WTC11 (cell line): ENCODE data around the gene CXCL3. TPM values are rescaled to one million over a fixed set of nuclear protein-coding genes. Genes with fewer than 3 reads are reported as not detected.

Source experiments
- ATAC-seq: fragments of 200-7000 bp; cut with Tn5 transposase; 2 replicates; pipeline ENCODE4 v1.10.0; 2021; ENCODE audit warnings: mild to moderate bottlenecking, moderate library complexity
- CTCF ChIA-PET: fragments of 300-600 bp; sonication (Branson Sonifier 250); formaldehyde crosslinking; loops from one replicate; lab custom pipeline; 2021; ENCODE audit warnings: antibody characterized with exemption; lab: Charles Lee
- POLR2A ChIA-PET: fragments of 350-600 bp; sonication (Branson Sonifier 250); formaldehyde crosslinking; loops from one replicate; lab custom pipeline; 2021; ENCODE audit warnings: antibody characterized with exemption; lab: Charles Lee
- DNase-seq: peaks from one replicate; pipeline ENCODE4 v3.0.0; 2021; ENCODE audit warnings: low spot score
- H3K27ac Mint-ChIP-seq: 2 replicates; pipeline ENCODE4 v1.8.0; 2021; ENCODE audit warnings: mixed read lengths
- H3K27me3 Mint-ChIP-seq: 2 replicates; pipeline ENCODE4 v1.8.0; 2021; ENCODE audit warnings: low read depth, mild to moderate bottlenecking, moderate library complexity, mixed read lengths
- H3K36me3 Mint-ChIP-seq: 2 replicates; pipeline ENCODE4 v1.8.0; 2021; ENCODE audit warnings: mixed read lengths
- H3K4me1 Mint-ChIP-seq: 2 replicates; pipeline ENCODE4 v1.8.0; 2022; ENCODE audit warnings: mixed read lengths
- H3K4me3 Mint-ChIP-seq: 2 replicates; pipeline ENCODE4 v1.8.0; 2021; ENCODE audit warnings: mild to moderate bottlenecking, moderate library complexity, mixed read lengths
- H3K9me3 Mint-ChIP-seq: 2 replicates; pipeline ENCODE4 v1.8.0; 2021; ENCODE audit warnings: mixed read lengths
- ATF1 ChIP-seq: sonication (generic); formaldehyde crosslinking; IDR thresholded peaks from 2 replicates; pipeline ENCODE4 v1.8.1; 2023; ENCODE audit warnings: mild to moderate bottlenecking, moderate library complexity, missing genetic modification reagents
- ATF3 ChIP-seq: sonication (generic); formaldehyde crosslinking; conservative IDR thresholded peaks from 2 replicates; pipeline ENCODE4 v1.8.1; 2022; ENCODE audit warnings: mild to moderate bottlenecking, missing genetic modification reagents
- CTCF ChIP-seq: fragments of 200-600 bp; IDR thresholded peaks from 2 replicates; pipeline ENCODE4 v1.8.0; 2022; ENCODE audit warnings: antibody characterized with exemption
- FOXP1 ChIP-seq: sonication (generic); formaldehyde crosslinking; IDR thresholded peaks from 2 replicates; pipeline ENCODE4 v1.8.0; 2022; ENCODE audit warnings: missing genetic modification reagents, mild to moderate bottlenecking, moderate library complexity, borderline replicate concordance
- JUN ChIP-seq: sonication (generic); formaldehyde crosslinking; IDR thresholded peaks from 2 replicates; pipeline ENCODE4 v1.8.0; 2023; ENCODE audit warnings: mild to moderate bottlenecking, missing genetic modification reagents
- MLX ChIP-seq: sonication (generic); formaldehyde crosslinking; IDR thresholded peaks from 2 replicates; pipeline ENCODE4 v1.8.1; 2023; ENCODE audit warnings: mild to moderate bottlenecking, missing genetic modification reagents, moderate library complexity
- NFATC4 ChIP-seq: fragments of 250-450 bp; sonication (Bioruptor Pico); IDR thresholded peaks from 2 replicates; pipeline ENCODE4 v1.9.0; 2021; ENCODE audit warnings: mild to moderate bottlenecking
- PRDM15 ChIP-seq: sonication (generic); formaldehyde crosslinking; IDR thresholded peaks from 2 replicates; pipeline ENCODE4 v1.8.0; 2022; ENCODE audit warnings: missing genetic modification reagents
- TEAD1 ChIP-seq: sonication (generic); formaldehyde crosslinking; IDR thresholded peaks from 2 replicates; pipeline ENCODE4 v1.8.0; 2022; ENCODE audit warnings: mild to moderate bottlenecking, missing genetic modification reagents
- TP53 ChIP-seq: sonication (generic); formaldehyde crosslinking; IDR thresholded peaks from 2 replicates; pipeline ENCODE4 v1.8.1; 2023; ENCODE audit warnings: mild to moderate bottlenecking, missing genetic modification reagents
- USF1 ChIP-seq: sonication (generic); formaldehyde crosslinking; IDR thresholded peaks from 2 replicates; pipeline ENCODE4 v1.8.0; 2022; ENCODE audit warnings: mild to moderate bottlenecking, missing genetic modification reagents
- USF2 ChIP-seq: sonication (generic); formaldehyde crosslinking; IDR thresholded peaks from 2 replicates; pipeline ENCODE4 v1.8.1; 2023; ENCODE audit warnings: mild to moderate bottlenecking, missing genetic modification reagents, moderate library complexity
- ZNF396 ChIP-seq: fragments of 250-450 bp; sonication (Bioruptor Pico); IDR thresholded peaks from 2 replicates; pipeline ENCODE4 v1.8.0; 2021; ENCODE audit warnings: mild to moderate bottlenecking, moderate library complexity, borderline replicate concordance
- ZNF425 ChIP-seq: fragments of 250-450 bp; sonication (Bioruptor Pico); conservative IDR thresholded peaks from 2 replicates; pipeline ENCODE4 v1.9.0; 2021; ENCODE audit warnings: mild to moderate bottlenecking
- ZNF532 ChIP-seq: fragments of 250-450 bp; sonication (Bioruptor Pico); IDR thresholded peaks from 2 replicates; pipeline ENCODE4 v1.9.0; 2021; ENCODE audit warnings: mild to moderate bottlenecking, borderline replicate concordance
- ZSCAN18 ChIP-seq: fragments of 250-450 bp; sonication (Bioruptor Pico); IDR thresholded peaks from 2 replicates; pipeline ENCODE4 v2.1.2; 2022; ENCODE audit warnings: mild to moderate bottlenecking, moderate library complexity
- total RNA-seq: library from RNA; stranded (reverse); gene quantifications from 3 replicates; pipeline ENCODE4 v1.2.3, GENCODE V29; 2021

Gene CXCL3
- total RNA-seq, 1 experiment from 2014 or later = 3.5 TPM

- TF ChIP-seq USF1 (no peak), TEAD1 (CRISPR knock-in tag) (no peak), ATF3 (CRISPR knock-in tag) (no peak), PRDM15 (CRISPR knock-in tag) (no peak), ZNF425 (no peak)
These were observed 48.6 kb downstream of the CXCL3 start (continued) for GRCh38 chr4:73989928-73990327.

GRCh38 chr4:73989031-73989430, 49.5 kb downstream of the CXCL3 start:
- no peak for ATAC-seq
- ChIA-PET CTCF (no interaction called here), POLR2A (no interaction called here)
- no peak for TF ChIP-seq ATF3 (CRISPR knock-in tag)
- TF ChIP-seq TP53 (CRISPR knock-in tag) = no peak
- no peak for TF ChIP-seq MLX (CRISPR knock-in tag)
- TF ChIP-seq CTCF = no peak
- TF ChIP-seq JUN (CRISPR knock-in tag) = no peak
- H3K27me3 Mint-ChIP-seq = peaks cover 11% of the 10 kb centered on the region
- peaks cover 13% of the 10 kb centered on the region for H3K9me3 Mint-ChIP-seq
- H3K4me3 Mint-ChIP-seq = no peak overlapping the region
- no peak overlapping the region for H3K27ac Mint-ChIP-seq
- peaks cover 4% of the 10 kb centered on the region; the same call in 1 of the 2 replicates for H3K36me3 Mint-ChIP-seq
- peaks cover 69% of the 10 kb centered on the region for H3K4me1 Mint-ChIP-seq
- no peak for DNase-seq

- ChIA-PET CTCF (no interaction called here), POLR2A (no interaction called here)
- H3K4me1 Mint-ChIP-seq = peaks cover 76% of the 10 kb centered on the region
- DNase-seq (no peak), ATAC-seq (no peak)
- peaks cover 13% of the 10 kb centered on the region for H3K9me3 Mint-ChIP-seq
- H3K36me3 Mint-ChIP-seq = peaks cover 4% of the 10 kb centered on the region; the same call in 1 of the 2 replicates
- H3K4me3 Mint-ChIP-seq = no peak within 1 kb of the TSS
- peaks cover 11% of the 10 kb centered on the region for H3K27me3 Mint-ChIP-seq
- peak within 1 kb of the TSS; percentile 25; the same call in 1 of the 2 replicates for H3K27ac Mint-ChIP-seq
- TF ChIP-seq ZNF396 (CRISPR knock-in tag) = no peak
- no peak for TF ChIP-seq ZSCAN18
- TF ChIP-seq FOXP1 (CRISPR knock-in tag) = no peak
- no peak for TF ChIP-seq USF2 (CRISPR knock-in tag)
- TF ChIP-seq ZNF532 (CRISPR knock-in tag) = no peak
- TF ChIP-seq NFATC4 (CRISPR knock-in tag) = no peak
- TF ChIP-seq ATF1 (CRISPR knock-in tag) = no peak
These were observed 50.4 kb downstream of the CXCL3 start, which contains the start of gene PPBP for GRCh38 chr4:73988061-73988460. Gene PPBP, minus strand, starts transcription at chr4:73988190. Its CDS starts 87 bp downstream, at chr4:73988103.
